K562 (cell line): ENCODE measurements around the gene RAD50. TPM values are rescaled to one million over a fixed set of nuclear protein-coding genes. Genes with fewer than 3 reads are reported as not detected.

Experiments
- ATAC-seq: fragments of 200-7000 bp; cut with Tn5 transposase; 3 replicates; pipeline ENCODE4 v1.9.1; 2020; ENCODE audit warnings: moderate library complexity
- BruUV-seq: library from RNA; stranded (reverse); fragments of 400-500 nt; replicated peaks from 2 replicates; lab custom pipeline; 2021; lab: Mats Ljungman, UMichigan
- CTCF ChIA-PET: fragments of 300-600 bp; formaldehyde crosslinking; extraction: SDS; loops from one replicate; lab custom pipeline; 2021; ENCODE audit warnings: low intra/inter-chr PET ratio; lab: Yijun Ruan, JAX
- POLR2A ChIA-PET: fragments of 300-600, 350-650 bp; sonication (Branson Sonifier 250); formaldehyde crosslinking; extraction: SDS; loops from one replicate; lab custom pipeline; 2021; ENCODE audit warnings: antibody characterized with exemption, inconsistent platforms; lab: Yijun Ruan, JAX
- DNase-seq, 4 experiments: peaks; one replicate each; pipeline versions ENCODE4 v3.0.0 to v3.0.0-alpha.2; 2011 to 2018; ENCODE audit warnings: low spot score in 3 of 4, mixed read lengths in 3 of 4; ENCODE audit errors: extremely low read depth in 1 of 4
- FAIRE-seq: peaks from 2 replicates; lab custom pipeline; 2011; peaks lifted over from hg19 to GRCh38; lab: Jason Lieb, UNC
- H2AFZ ChIP-seq: 2 replicates; pipeline ENCODE4 v1.6.0; 2011; ENCODE audit warnings: low read depth, low read length, control low read depth, inconsistent platforms
- H3K27ac ChIP-seq: fragments of 200-600 bp; 3 replicates; pipeline ENCODE4 v1.8.0; 2011; ENCODE audit warnings: low read depth, mild to moderate bottlenecking, control low read depth, inconsistent platforms, low read length, moderate library complexity, mixed read lengths; ENCODE audit errors: extremely low read depth
- H3K27me3 ChIP-seq, 2 experiments: fragments of 300-600 bp in 1 of 2; 2 replicates in 1 of 2; 3 replicates in 1 of 2; pipeline versions ENCODE4 v1.6.0 to v1.8.0; 2011; ENCODE audit warnings: inconsistent platforms in 2 of 2, low read length in 2 of 2, mild to moderate bottlenecking in 1 of 2, mixed read lengths in 1 of 2, moderate library complexity in 1 of 2; ENCODE audit not compliant: control insufficient read depth in 2 of 2, insufficient read depth in 2 of 2
- H3K36me3 ChIP-seq: fragments of 300-600 bp; 3 replicates; pipeline ENCODE4 v1.8.0; 2011; ENCODE audit warnings: mild to moderate bottlenecking, low read length, inconsistent platforms; ENCODE audit not compliant: control insufficient read depth, insufficient read depth
- H3K4me1 ChIP-seq, 2 experiments: fragments of 200-600 bp in 1 of 2; replicated peaks in 1 of 2; 2 replicates in 1 of 2; 3 replicates in 1 of 2; pipeline versions ENCODE4 v1.5.1 to v1.8.0; 2011; ENCODE audit warnings: inconsistent platforms in 2 of 2, low read length in 2 of 2, mild to moderate bottlenecking in 1 of 2, mixed read lengths in 1 of 2, moderate library complexity in 1 of 2; ENCODE audit not compliant: control insufficient read depth in 2 of 2, insufficient read depth in 2 of 2
- H3K4me2 ChIP-seq: 2 replicates; pipeline ENCODE4 v1.6.1; 2011; ENCODE audit warnings: low read length, control low read depth, inconsistent platforms, mixed read lengths; ENCODE audit not compliant: insufficient read depth
- H3K4me3 ChIP-seq: fragments of 200-600 bp; sonication (generic), shearing (Covaris generic); 2 replicates; pipeline ENCODE4 v1.5.1; 2016; ENCODE audit warnings: control low read depth, inconsistent platforms
- H3K79me2 ChIP-seq: fragments of 200-600 bp; 3 replicates; pipeline ENCODE4 v1.8.0; 2011; ENCODE audit warnings: low read length, inconsistent platforms; ENCODE audit not compliant: control insufficient read depth, insufficient read depth
- H3K9ac ChIP-seq, 2 experiments: 2 replicates each; pipeline versions ENCODE4 v1.6.0 to v1.6.1; 2011; ENCODE audit warnings: low read depth in 2 of 2, low read length in 2 of 2, control low read depth in 1 of 2, inconsistent platforms in 1 of 2, mild to moderate bottlenecking in 1 of 2, mixed read lengths in 1 of 2; ENCODE audit not compliant: insufficient read depth in 1 of 2
- H3K9me1 ChIP-seq: one replicate; pipeline ENCODE4 v1.6.0; 2011; ENCODE audit warnings: inconsistent platforms, mild to moderate bottlenecking, low read length, moderate library complexity; ENCODE audit not compliant: control insufficient read depth, insufficient read depth
- H3K9me3 ChIP-seq: replicated peaks from 2 replicates; pipeline ENCODE4 v1.5.1; 2011; ENCODE audit warnings: low read depth, low read length, inconsistent platforms; ENCODE audit not compliant: control insufficient read depth, insufficient read depth
- H4K20me1 ChIP-seq: replicated peaks from 2 replicates; pipeline ENCODE4 v1.6.1; 2011; ENCODE audit warnings: low read length, inconsistent platforms, mixed read lengths; ENCODE audit not compliant: control insufficient read depth, insufficient read depth
- ATF2 ChIP-seq: sonication (generic); formaldehyde crosslinking; IDR thresholded peaks from 2 replicates; pipeline ENCODE4 v1.8.1; 2022; ENCODE audit warnings: missing genetic modification reagents
- FOSL1 ChIP-seq: fragments of 200-800 bp; sonication (Bioruptor generic); conservative IDR thresholded peaks from 2 replicates; pipeline ENCODE4 v1.6.1; 2016; ENCODE audit warnings: missing genetic modification characterization, missing compliant biosample characterization
- FOXK2 ChIP-seq, 2 experiments: fragments of 450-650 bp; IDR thresholded peaks in 1 of 2; conservative IDR thresholded peaks in 1 of 2; 2 replicates each; pipeline ENCODE4 v1.6.1; 2016; ENCODE audit warnings: low read depth in 2 of 2, mild to moderate bottlenecking in 1 of 2
- GATA2 ChIP-seq: sonication (generic); formaldehyde crosslinking; IDR thresholded peaks from 2 replicates; pipeline ENCODE4 v1.4.0; 2020; ENCODE audit warnings: mild to moderate bottlenecking, missing genetic modification reagents
- HLTF ChIP-seq: fragments of 450-650 bp; IDR thresholded peaks from 2 replicates; pipeline ENCODE4 v1.6.1; 2016
- MAZ ChIP-seq, 2 experiments: fragments of 450-650 bp in 1 of 2; sonication (generic) in 1 of 2; formaldehyde crosslinking; IDR thresholded peaks in 1 of 2; conservative IDR thresholded peaks in 1 of 2; 2 replicates each; pipeline versions ENCODE4 v1.4.0 to v1.5.0; 2020; ENCODE audit warnings: mild to moderate bottlenecking in 1 of 2, missing genetic modification reagents in 1 of 2
- MYC ChIP-seq, 2 experiments: fragments of 250-450 bp in 1 of 2; sonication (Bioruptor Pico) in 1 of 2; IDR thresholded peaks; 2 replicates each; pipeline versions ENCODE4 v1.5.1 to v1.6.1; 2012 to 2021; ENCODE audit warnings: low read depth in 2 of 2, borderline replicate concordance in 1 of 2, improper control_type of control experiment in 1 of 2, low read length in 1 of 2, mild to moderate bottlenecking in 1 of 2, moderate library complexity in 1 of 2
- NRF1 ChIP-seq, 2 experiments: fragments of 450-650 bp; IDR thresholded peaks in 1 of 2; conservative IDR thresholded peaks in 1 of 2; 2 replicates each; pipeline ENCODE4 v1.6.1; 2014; ENCODE audit warnings: mild to moderate bottlenecking in 2 of 2
- RUNX1 ChIP-seq: sonication (generic); IDR thresholded peaks from 2 replicates; pipeline ENCODE4 v1.6.1; 2016; ENCODE audit warnings: antibody characterized with exemption, low read depth
- SRF ChIP-seq, 2 experiments: fragments of 250-450, 450-650 bp in 1 of 2; sonication (Bioruptor Pico) in 1 of 2; sonication (generic) in 1 of 2; formaldehyde crosslinking; IDR thresholded peaks; 2 replicates each; pipeline versions ENCODE4 v1.5.0 to v1.5.1; 2020 to 2022; ENCODE audit warnings: mild to moderate bottlenecking in 1 of 2, missing genetic modification reagents in 1 of 2
- TFAP4 ChIP-seq: sonication (generic); formaldehyde crosslinking; IDR thresholded peaks from 2 replicates; pipeline ENCODE4 v1.8.0; 2022; ENCODE audit warnings: missing genetic modification reagents, mild to moderate bottlenecking, moderate library complexity, borderline replicate concordance
- USF2 ChIP-seq: sonication (generic); formaldehyde crosslinking; IDR thresholded peaks from 2 replicates; pipeline ENCODE4 v1.5.0; 2020; ENCODE audit warnings: missing genetic modification reagents
- ZFX ChIP-seq: sonication (generic); formaldehyde crosslinking; IDR thresholded peaks from 2 replicates; pipeline ENCODE4 v1.8.0; 2022; ENCODE audit warnings: mild to moderate bottlenecking, missing genetic modification reagents, moderate library complexity
- ZNF124 ChIP-seq: sonication (generic); formaldehyde crosslinking; IDR thresholded peaks from 2 replicates; pipeline ENCODE4 v1.8.1; 2022; ENCODE audit warnings: missing genetic modification reagents
- ZNF143 ChIP-seq: sonication (generic); formaldehyde crosslinking; IDR thresholded peaks from 2 replicates; pipeline ENCODE4 v1.9.0; 2022; ENCODE audit warnings: mild to moderate bottlenecking, missing genetic modification reagents
- WGBS: fragments of 100-300 bp; shearing (Covaris generic); methylation state at CpG from one replicate; pipeline ENCODE4 v1.1.6; 2016; ENCODE audit warnings: low coverage, mixed read lengths; ENCODE audit not compliant: insufficient coverage; ENCODE audit errors: missing lambda C conversion rate; 5-methylcytosine and 5-hydroxymethylcytosine counted together
- in situ Hi-C: fragments of 300-500 bp; cut with MboI; formaldehyde crosslinking; loops from 4 replicates; pipeline ENCODE4 v1.15.0; 2018; ENCODE audit warnings: inconsistent platforms, mixed read lengths
- intact Hi-C: fragments of 100-400 bp; cut with micrococcal nuclease; formaldehyde crosslinking; loops from 2 replicates; pipeline ENCODE4 v1.14.2; 2022
- polyA plus RNA-seq, 8 experiments: library from polyadenylated mRNA; depleted of rRNA in 4 of 8; stranded (reverse) in 5 of 8; unstranded in 3 of 8; fragments of >200 nt; fragmentation: Nextera tagmentation in 2 of 8; fragmentation: Illumina TruSeq in 1 of 8; extraction: Ambion mirVana in 2 of 8; extraction: Trizol in 1 of 8; gene quantifications; 2 replicates each; pipeline versions ENCODE4 v1.2.1 to v1.2.3, GENCODE V29; 2011 to 2014; ENCODE audit warnings: inconsistent platforms in 1 of 8, missing spikeins in 1 of 8
- total RNA-seq, 7 experiments: library from RNA; depleted of rRNA in 6 of 7; stranded (reverse); fragments of >200 nt in 6 of 7; fragmentation: Illumina TruSeq in 2 of 7; extraction: Trizol in 2 of 7; gene quantifications; 2 replicates each; pipeline versions ENCODE4 v1.2.1 to v1.2.3, GENCODE V29; 2011 to 2021; ENCODE audit warnings: low replicate concordance in 1 of 7

The RAD50 gene
- total and polyA plus RNA-seq, 9 of the 15 experiments (the other 6 are each of a cell fraction or from before 2014, with no cell fraction given) = 15.3 to 74.2 (median 44.1) TPM

- Histone ChIP-seq H3K4me3 (no peak overlapping the region), H3K4me1 (peaks cover 63 to 81% of the 10 kb centered on the region in 2 experiments), H3K9me1 (no peaks in the 10 kb centered on the region), H2AFZ (peak overlapping the region; percentile 94), H3K79me2 (no peaks in the 10 kb centered on the region), H4K20me1 (no peaks in the 10 kb centered on the region), H3K9me3 (no peaks in the 10 kb centered on the region), H3K27me3 (no peaks in the 10 kb centered on the region), H3K36me3 (no peaks in the 10 kb centered on the region), H3K27ac (peak overlapping the region; percentile 81), H3K4me2 (peak overlapping the region; percentile 61), H3K9ac (peak overlapping the region; percentile 58 to 81)
- 43% methylated on average over 25 of the region's 25 CpGs for WGBS
- ChIA-PET POLR2A (interaction anchor here (0.9 to 2.5 kb wide), 6 partner anchors 11 to 167 kb away, joined by 3 to 12 read pairs (median 4); partner anchors contain the start of genes IL4 and SHROOM1), CTCF (no interaction called here)
- FAIRE-seq (peak; percentile 72), ATAC-seq (peak; percentile 58), DNase-seq (peak; percentile 63 to 71 (median 65))
- in situ Hi-C loops (no loop called here), intact Hi-C loops (loop anchor here (5.0 kb wide), 2 partner anchors 74 to 159 kb away; partner anchors contain the start of gene KIF3A)
- no TSS peak for BruUV-seq
- TF ChIP-seq RUNX1 (no peak), ZNF124 (CRISPR knock-in tag) (no peak), ZFX (CRISPR knock-in tag) (peak; percentile 79), HLTF (0 out of 2 replicates have a peak, but pooled peaks have one; percentile 29), ATF2 (no peak), SRF (CRISPR knock-in tag; IDR thresholded peaks at IDR 0.05) (0 out of 4 replicates have a peak, but pooled peaks of 1 of the 2 experiments have one; percentile 2), TFAP4 (CRISPR knock-in tag) (peak; percentile 73; the same call in 1 of the 2 replicates), USF2 (CRISPR knock-in tag) (peak; percentile 69), FOSL1 (tag) (no peak), MYC (IDR thresholded peaks at IDR 0.05; ENCODE audit: low read depth, low read length) (0 out of 2 replicates have a peak, but pooled peaks have one; percentile 30), MYC (CRISPR knock-in tag; IDR thresholded peaks at IDR 0.05; ENCODE audit: borderline replicate concordance, low read depth) (no peak; the same call in 1 of the 2 replicates), FOXK2 (conservative IDR thresholded peaks at IDR 0.05 in 1 of 2, IDR thresholded peaks at IDR 0.05 in 1 of 2; ENCODE audit: low read depth in 2 of 2) (peak; percentile 93 to 96), ZNF143 (CRISPR knock-in tag) (0 out of 2 replicates have a peak, but pooled peaks have one; percentile 57), GATA2 (CRISPR knock-in tag) (no peak), NRF1 (conservative IDR thresholded peaks at IDR 0.05 in 1 of 2, IDR thresholded peaks at IDR 0.05 in 1 of 2) (peak in 1 of 2 experiments; percentile 38; a peak in 1 of 4 replicates), MAZ (CRISPR knock-in tag; conservative IDR thresholded peaks at IDR 0.05 in 1 of 2, IDR thresholded peaks at IDR 0.05 in 1 of 2) (peak in 1 of 2 experiments; percentile 21; a peak in 1 of 4 replicates)
Measured at GRCh38 chr5:132662925-132663770, 106.4 kb downstream of the RAD50 start.
